K562 (cell line): ENCODE measurements around the gene GALNT16. TPM values are rescaled to one million over a fixed set of nuclear protein-coding genes. Genes with fewer than 3 reads are reported as not detected.

ENCODE experiments used
- ARHGAP35 ChIP-seq: fragments of 450-650 bp; IDR thresholded peaks from 2 replicates; pipeline ENCODE4 v1.6.1; 2018; ENCODE audit not compliant: partially characterized antibody
- ARID1B ChIP-seq: fragments of 450-650 bp; IDR thresholded peaks from 2 replicates; pipeline ENCODE4 v1.6.1; 2016; ENCODE audit warnings: antibody characterized with exemption, mild to moderate bottlenecking, inconsistent platforms
- ATF3 ChIP-seq, 2 experiments: fragments of 450-650 bp in 1 of 2; sonication (generic) in 1 of 2; formaldehyde crosslinking in 1 of 2; IDR thresholded peaks in 1 of 2; conservative IDR thresholded peaks in 1 of 2; 2 replicates each; pipeline versions ENCODE4 v1.6.1 to v1.8.1; 2016 to 2023; ENCODE audit warnings: mild to moderate bottlenecking in 2 of 2, moderate library complexity in 2 of 2, inconsistent platforms in 1 of 2, missing genetic modification reagents in 1 of 2
- ATF4 ChIP-seq: fragments of 450-650 bp; formaldehyde crosslinking; IDR thresholded peaks from 2 replicates; pipeline ENCODE4 v1.4.0; 2022; ENCODE audit warnings: mild to moderate bottlenecking, moderate library complexity
- DACH1 ChIP-seq: fragments of 450-650 bp; IDR thresholded peaks from 2 replicates; pipeline ENCODE4 v1.6.1; 2018; ENCODE audit not compliant: partially characterized antibody
- GATA2 ChIP-seq: sonication (generic); formaldehyde crosslinking; IDR thresholded peaks from 2 replicates; pipeline ENCODE4 v1.4.0; 2020; ENCODE audit warnings: mild to moderate bottlenecking, missing genetic modification reagents
- HMG20B ChIP-seq: fragments of 250-450 bp; sonication (Bioruptor Pico); IDR thresholded peaks from 2 replicates; pipeline ENCODE4 v1.5.0; 2021; ENCODE audit warnings: mild to moderate bottlenecking
- MBD2 ChIP-seq: sonication (generic); IDR thresholded peaks from 2 replicates; pipeline ENCODE4 v1.6.1; 2016; ENCODE audit warnings: low read depth, borderline replicate concordance
- NFE2L1 ChIP-seq: fragments of 450-650 bp; IDR thresholded peaks from 2 replicates; pipeline ENCODE4 v1.6.1; 2016; ENCODE audit warnings: missing genetic modification characterization, low read depth, mild to moderate bottlenecking, missing compliant biosample characterization, moderate library complexity, borderline replicate concordance
- PATZ1 ChIP-seq: fragments of 250-450 bp; sonication (Bioruptor Pico); IDR thresholded peaks from 2 replicates; pipeline ENCODE4 v1.5.0; 2020; ENCODE audit warnings: mild to moderate bottlenecking, borderline replicate concordance
- PCBP1 ChIP-seq: fragments of 200-400 bp; formaldehyde crosslinking; IDR thresholded peaks from 2 replicates; pipeline ENCODE4 v1.6.1; 2018; ENCODE audit warnings: mild to moderate bottlenecking, low read depth, low read length; ENCODE audit not compliant: poor library complexity, severe bottlenecking
- POLR2AphosphoS5 ChIP-seq: IDR thresholded peaks from 2 replicates; pipeline ENCODE4 v1.6.1; 2011; ENCODE audit warnings: mild to moderate bottlenecking, low read depth, low read length, moderate library complexity; ENCODE audit not compliant: control insufficient read depth, insufficient read depth
- RREB1 ChIP-seq: fragments of 250-450 bp; sonication (Bioruptor Pico); IDR thresholded peaks from 2 replicates; pipeline ENCODE4 v1.4.0; 2020
- TAF15 ChIP-seq: fragments of 200-400 bp; formaldehyde crosslinking; IDR thresholded peaks from 2 replicates; pipeline ENCODE4 v1.6.1; 2017; ENCODE audit warnings: mild to moderate bottlenecking, low read depth, low read length, moderate library complexity
- TARDBP ChIP-seq: fragments of 450-650 bp; IDR thresholded peaks from 2 replicates; pipeline ENCODE4 v1.6.1; 2016
- TSC22D4 ChIP-seq: fragments of 450-650 bp; IDR thresholded peaks from 2 replicates; pipeline ENCODE4 v1.6.1; 2016; ENCODE audit warnings: missing genetic modification characterization, missing biosample characterization, control low read depth
- ZNF75A ChIP-seq: fragments of 450-650 bp; formaldehyde crosslinking; IDR thresholded peaks from 2 replicates; pipeline ENCODE4 v1.4.0; 2020; ENCODE audit warnings: mild to moderate bottlenecking
- polyA plus RNA-seq, 8 experiments: library from polyadenylated mRNA; depleted of rRNA in 4 of 8; stranded (reverse) in 5 of 8; unstranded in 3 of 8; fragments of >200 nt; fragmentation: Nextera tagmentation in 2 of 8; fragmentation: Illumina TruSeq in 1 of 8; extraction: Ambion mirVana in 2 of 8; extraction: Trizol in 1 of 8; gene quantifications; 2 replicates each; pipeline versions ENCODE4 v1.2.1 to v1.2.3, GENCODE V29; 2011 to 2014; ENCODE audit warnings: inconsistent platforms in 1 of 8, missing spikeins in 1 of 8
- total RNA-seq, 7 experiments: library from RNA; depleted of rRNA in 6 of 7; stranded (reverse); fragments of >200 nt in 6 of 7; fragmentation: Illumina TruSeq in 2 of 7; extraction: Trizol in 2 of 7; gene quantifications; 2 replicates each; pipeline versions ENCODE4 v1.2.1 to v1.2.3, GENCODE V29; 2011 to 2021; ENCODE audit warnings: low replicate concordance in 1 of 7

GALNT16 gene
- total and polyA plus RNA-seq, 9 of the 15 experiments (the other 6 are each of a cell fraction or from before 2014, with no cell fraction given) = not detected

GRCh38 chr14:69398053-69398817 lies 138.3 kb downstream of the GALNT16 start, which contains the start of the genes ERH and SLC39A9 (continued):
- TF ChIP-seq PATZ1 (CRISPR knock-in tag) (no peak), DACH1 (no peak), MBD2 (peak; percentile 62; the same call in 1 of the 2 replicates), ATF4 (CRISPR knock-in tag) (no peak), NFE2L1 (tag) (no peak), TSC22D4 (tag) (no peak), ARID1B (no peak), ATF3 (IDR thresholded peaks at IDR 0.05) (no peak), ATF3 (CRISPR knock-in tag; conservative IDR thresholded peaks at IDR 0.05) (no peak; the same call in 1 of the 2 replicates), TARDBP (no peak; the same call in 1 of the 2 replicates), ZNF75A (CRISPR knock-in tag) (no peak; the same call in 1 of the 2 replicates), PCBP1 (peak; percentile 22), ARHGAP35 (no peak), TAF15 (no peak), GATA2 (no peak), HMG20B (CRISPR knock-in tag) (no peak), RREB1 (no peak), POLR2AphosphoS5 (peak; percentile 68)
